PC-9 (cell line): ENCODE results near the gene EVL.

Experiments used
- CTCF ChIP-seq: fragments of 200-600 bp; sonication (generic); conservative IDR thresholded peaks from 2 replicates; pipeline ENCODE4 v1.6.1; 2017; ENCODE audit warnings: mixed run types, antibody characterized with exemption, mild to moderate bottlenecking, moderate library complexity
- EZH2 ChIP-seq: fragments of 200-600 bp; sonication (generic); IDR thresholded peaks from 2 replicates; pipeline ENCODE4 v1.8.0; 2017; ENCODE audit warnings: antibody characterized with exemption, low read depth

DNA sequence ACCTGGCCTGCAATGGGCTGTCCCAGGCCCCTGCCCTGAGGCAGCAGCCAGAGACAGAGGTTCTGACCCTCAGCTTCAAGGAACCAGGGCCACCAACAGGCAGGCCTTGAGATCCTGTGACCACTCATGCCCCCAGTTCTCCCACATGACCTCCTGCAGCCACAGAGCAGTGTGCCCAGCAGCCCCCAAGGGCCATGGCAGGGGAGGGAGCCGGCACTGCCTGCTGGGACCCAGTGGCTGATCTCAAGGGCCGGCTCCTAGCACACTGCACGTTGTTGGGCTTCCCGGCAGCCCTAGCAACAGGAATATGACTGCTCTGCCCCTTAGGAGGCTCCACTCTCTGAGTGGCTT is 79.4 kb downstream of the EVL start:
- TF ChIP-seq CTCF (no peak), EZH2 (no peak)
